Hepatocyte (in vitro differentiated cells): ENCODE results near the gene RPUSD4.

Experiments used
- EZH2 ChIP-seq: fragments of 200-600 bp; sonication (generic); IDR thresholded peaks from 2 replicates; pipeline ENCODE4 v1.6.1; 2016; ENCODE audit warnings: antibody characterized with exemption, mild to moderate bottlenecking, borderline replicate concordance
- TF ChIP-seq, protein P1 (sequence below): fragments of 200-600 bp; sonication (generic); IDR thresholded peaks from 2 replicates; pipeline ENCODE4 v1.5.1; 2016; ENCODE audit warnings: antibody characterized with exemption, mild to moderate bottlenecking; ENCODE audit not compliant: poor library complexity

DNA sequence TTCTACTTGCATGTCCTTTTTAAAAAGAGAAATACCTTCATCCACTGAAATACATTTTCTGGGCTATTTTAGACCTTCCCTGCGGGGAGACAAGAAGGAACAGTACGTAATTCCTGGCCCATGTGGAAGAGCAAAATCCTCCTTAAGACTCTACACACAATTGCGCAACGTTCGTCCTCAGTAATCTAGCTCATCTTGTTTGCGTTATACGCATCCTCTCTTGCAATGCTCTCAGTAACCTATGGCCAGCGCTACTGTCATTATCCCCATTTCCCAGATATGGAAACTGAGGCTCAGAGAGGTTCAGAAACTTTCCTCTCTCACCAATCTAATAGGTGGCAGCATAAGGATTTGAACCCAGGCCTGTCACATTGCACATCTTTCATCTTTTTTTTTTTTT, 54.6 kb downstream of the RPUSD4 start:
- TF ChIP-seq, protein P1, sequence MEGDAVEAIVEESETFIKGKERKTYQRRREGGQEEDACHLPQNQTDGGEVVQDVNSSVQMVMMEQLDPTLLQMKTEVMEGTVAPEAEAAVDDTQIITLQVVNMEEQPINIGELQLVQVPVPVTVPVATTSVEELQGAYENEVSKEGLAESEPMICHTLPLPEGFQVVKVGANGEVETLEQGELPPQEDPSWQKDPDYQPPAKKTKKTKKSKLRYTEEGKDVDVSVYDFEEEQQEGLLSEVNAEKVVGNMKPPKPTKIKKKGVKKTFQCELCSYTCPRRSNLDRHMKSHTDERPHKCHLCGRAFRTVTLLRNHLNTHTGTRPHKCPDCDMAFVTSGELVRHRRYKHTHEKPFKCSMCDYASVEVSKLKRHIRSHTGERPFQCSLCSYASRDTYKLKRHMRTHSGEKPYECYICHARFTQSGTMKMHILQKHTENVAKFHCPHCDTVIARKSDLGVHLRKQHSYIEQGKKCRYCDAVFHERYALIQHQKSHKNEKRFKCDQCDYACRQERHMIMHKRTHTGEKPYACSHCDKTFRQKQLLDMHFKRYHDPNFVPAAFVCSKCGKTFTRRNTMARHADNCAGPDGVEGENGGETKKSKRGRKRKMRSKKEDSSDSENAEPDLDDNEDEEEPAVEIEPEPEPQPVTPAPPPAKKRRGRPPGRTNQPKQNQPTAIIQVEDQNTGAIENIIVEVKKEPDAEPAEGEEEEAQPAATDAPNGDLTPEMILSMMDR: no peak
- no peak for TF ChIP-seq EZH2
